ENCODE measurements around the gene MORN3.
A peak's percentile ranks its signal among the peaks of the same experiment; 100 is the strongest.
"Not testable (repeated sequence)": the region's sequence is repeated elsewhere in the genome, so short reads cannot be mapped to it uniquely, and the experiment has no call there.

MORN3 gene

GRCh38 chr12:121713257-121713777 is 43.9 kb upstream of the MORN3 start:
- Histone ChIP-seq H3K36me3 (replicated peaks) (no peaks in the 10 kb centered on the region), H3K27me3 (replicated peaks) (no peaks in the 10 kb centered on the region), H3K27ac (no peak overlapping the region), H3K4me3 (ENCODE audit: low read depth, low read length) (peak overlapping the region; percentile 87)
- no peak for TF ChIP-seq CTCF (IDR thresholded peaks at IDR 0.05; ENCODE audit: low read depth, low read length, missing control alignments)
- in situ Hi-C loops (cut with HindIII; ENCODE audit: low pct_ligation_motif_present, low sequenced_read_pairs): no loop called here
- no peak for DNase-seq

GRCh38 chr12:121712461-121713256 is 43.2 kb upstream of the MORN3 start, which contains the start of gene TMEM120B:
Gene TMEM120B (plus strand): TSS chr12:121712752. CDS start chr12:121712896, 144 bp downstream.
- Histone ChIP-seq H3K27me3 (replicated peaks) (no peaks in the 10 kb centered on the region), H3K27ac (peak within 1 kb of the TSS; percentile 76), H3K36me3 (replicated peaks) (no peaks in the 10 kb centered on the region), H3K4me3 (ENCODE audit: low read depth, low read length) (peak within 1 kb of the TSS; percentile 87)
- in situ Hi-C loops (cut with HindIII; ENCODE audit: low pct_ligation_motif_present, low sequenced_read_pairs): no loop called here
- peak; percentile 25 for TF ChIP-seq CTCF (IDR thresholded peaks at IDR 0.05; ENCODE audit: low read depth, low read length, missing control alignments)
- peak; percentile 62 for DNase-seq

- Histone ChIP-seq H3K27ac (peak overlapping the region; percentile 76), H3K27me3 (replicated peaks) (no peaks in the 10 kb centered on the region), H3K4me3 (ENCODE audit: low read depth, low read length) (peak overlapping the region; percentile 87), H3K36me3 (replicated peaks) (no peaks in the 10 kb centered on the region)
- TF ChIP-seq CTCF (IDR thresholded peaks at IDR 0.05; ENCODE audit: low read depth, low read length, missing control alignments): no peak
- no peak for DNase-seq
- in situ Hi-C loops (cut with HindIII; ENCODE audit: low pct_ligation_motif_present, low sequenced_read_pairs): no loop called here
These were observed 42.7 kb upstream of the MORN3 start for GRCh38 chr12:121712190-121712460.

- Histone ChIP-seq H3K36me3 (replicated peaks) (no peaks in the 10 kb centered on the region), H3K27ac (peak overlapping the region; percentile 76), H3K27me3 (replicated peaks) (no peaks in the 10 kb centered on the region), H3K4me3 (ENCODE audit: low read depth, low read length) (peak overlapping the region; percentile 87)
- no peak for TF ChIP-seq CTCF (IDR thresholded peaks at IDR 0.05; ENCODE audit: low read depth, low read length, missing control alignments)
- in situ Hi-C loops (cut with HindIII; ENCODE audit: low pct_ligation_motif_present, low sequenced_read_pairs): no loop called here
- no peak for DNase-seq
These were observed 42.1 kb upstream of the MORN3 start for GRCh38 chr12:121711361-121712189.

DNA sequence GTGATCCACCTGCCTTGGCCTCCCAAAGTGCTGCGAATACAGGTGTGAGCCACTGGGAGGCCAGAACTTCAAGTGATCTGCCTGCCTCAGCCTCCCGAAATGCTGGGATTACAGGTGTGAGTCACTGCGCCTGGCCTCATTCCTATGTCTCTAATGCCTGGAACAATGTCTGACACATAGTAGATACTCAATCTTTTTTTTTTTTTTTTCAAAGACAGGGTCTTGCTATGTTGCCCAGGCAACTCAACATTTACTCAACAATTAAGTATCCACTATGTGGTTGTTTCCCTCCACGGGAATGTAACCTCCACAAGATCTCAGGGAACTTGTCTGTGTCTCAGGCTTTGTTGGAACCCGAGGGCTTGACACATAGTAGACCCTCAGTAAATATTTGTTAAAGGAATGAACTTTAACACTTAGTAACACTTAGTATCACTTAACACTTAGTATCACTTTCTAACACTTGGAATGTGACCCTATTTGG is 40.1 kb upstream of the MORN3 start:
- DNase-seq: peak; percentile 56
- peak; percentile 22 for TF ChIP-seq CTCF (IDR thresholded peaks at IDR 0.05; ENCODE audit: low read depth, low read length, missing control alignments)
- Histone ChIP-seq H3K36me3 (replicated peaks) (no peaks in the 10 kb centered on the region), H3K27me3 (replicated peaks) (no peaks in the 10 kb centered on the region), H3K27ac (peak overlapping the region; percentile 46), H3K4me3 (ENCODE audit: low read depth, low read length) (no peak overlapping the region)
- in situ Hi-C loops (cut with HindIII; ENCODE audit: low pct_ligation_motif_present, low sequenced_read_pairs): no loop called here

DNA sequence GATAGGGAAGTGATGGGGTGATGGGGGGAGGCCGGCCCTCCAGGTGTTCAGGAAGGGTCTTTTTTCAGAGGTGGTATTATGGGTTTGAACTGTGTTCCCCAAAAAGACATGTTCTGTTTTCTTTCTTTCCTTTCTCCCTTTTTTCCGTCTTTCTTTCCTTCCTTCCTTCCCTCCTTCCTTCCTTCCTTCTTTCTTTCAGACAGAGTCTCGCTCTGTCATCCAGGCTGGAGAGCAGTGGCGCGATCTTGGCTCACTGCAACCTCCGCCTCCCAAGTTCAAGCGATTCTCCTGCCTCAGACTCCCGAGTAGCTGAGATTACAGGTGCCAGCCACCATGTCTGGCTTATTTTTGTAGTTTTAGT is 39.6 kb upstream of the MORN3 start:
- H3K36me3 ChIP-seq (replicated peaks); in situ Hi-C loops (cut with HindIII; ENCODE audit: low pct_ligation_motif_present, low sequenced_read_pairs); H3K27me3 ChIP-seq (replicated peaks); H3K27ac ChIP-seq; H3K4me3 ChIP-seq (ENCODE audit: low read depth, low read length); DNase-seq: not testable (repeated sequence)

Data from brain microvascular endothelial cell (primary cell).